Measurements from ENCODE around the gene ADGRG3. TPM values are rescaled to one million over a fixed set of nuclear protein-coding genes. Genes with fewer than 3 reads are reported as not detected.

The ADGRG3 gene
- total and polyA plus RNA-seq, 2 of the 13 experiments (the other 11 are each of a cell fraction or from before 2014, with no cell fraction given) = 2.7 to 11.8 TPM

GRCh38 chr16:57694231-57694724 lies 26.2 kb downstream of the ADGRG3 start (continued):
- TF ChIP-seq THAP8 (CRISPR knock-in tag; IDR thresholded peaks at IDR 0.05; ENCODE audit: borderline replicate concordance) (no peak), KLF16 (CRISPR knock-in tag; IDR thresholded peaks at IDR 0.05) (peak in 1 of 2 experiments; percentile 8; a peak in 1 of 4 replicates), ZC3H13 (CRISPR knock-in tag; IDR thresholded peaks at IDR 0.05) (no peak), ZNF256 (CRISPR knock-in tag; conservative IDR thresholded peaks at IDR 0.05) (no peak), PAWR (CRISPR knock-in tag; IDR thresholded peaks at IDR 0.05; ENCODE audit: borderline replicate concordance) (no peak), ZMYM3 (CRISPR knock-in tag; IDR thresholded peaks at IDR 0.05) (peak; percentile 95), MEIS2 (CRISPR knock-in tag; IDR thresholded peaks at IDR 0.05) (peak; percentile 69; the same call in 1 of the 2 replicates), ZNF749 (CRISPR knock-in tag; IDR thresholded peaks at IDR 0.05; ENCODE audit: borderline replicate concordance) (no peak), KDM3A (CRISPR knock-in tag; IDR thresholded peaks at IDR 0.05; ENCODE audit: low read depth) (0 out of 2 replicates have a peak, but pooled peaks have one; percentile 19), SNAPC5 (CRISPR knock-in tag; IDR thresholded peaks at IDR 0.05; ENCODE audit: borderline replicate concordance) (no peak), TP53 (CRISPR knock-in tag; conservative IDR thresholded peaks at IDR 0.05) (no peak), PATZ1 (CRISPR knock-in tag; IDR thresholded peaks at IDR 0.05) (peak; percentile 78), ZNF597 (CRISPR knock-in tag; IDR thresholded peaks at IDR 0.05) (no peak), ZNF513 (CRISPR knock-in tag; conservative IDR thresholded peaks at IDR 0.05) (no peak), ATF7 (IDR thresholded peaks at IDR 0.05) (no peak), ATF7 (CRISPR knock-in tag; IDR thresholded peaks at IDR 0.05) (no peak), ZBTB38 (CRISPR knock-in tag; IDR thresholded peaks at IDR 0.05) (0 out of 2 replicates have a peak, but pooled peaks have one; percentile 25), HES4 (CRISPR knock-in tag; IDR thresholded peaks at IDR 0.05; ENCODE audit: borderline replicate concordance) (no peak), CREM (IDR thresholded peaks at IDR 0.05) (peak; percentile 46; the same call in 1 of the 2 replicates), CREM (CRISPR knock-in tag; IDR thresholded peaks at IDR 0.05) (no peak), ZNF720 (CRISPR knock-in tag; IDR thresholded peaks at IDR 0.05) (no peak), RXRA (CRISPR knock-in tag; IDR thresholded peaks at IDR 0.05) (no peak), TARDBP (CRISPR knock-in tag; IDR thresholded peaks at IDR 0.05) (peak; percentile 34; the same call in 1 of the 2 replicates), ZNF282 (IDR thresholded peaks at IDR 0.05; ENCODE audit: partially characterized antibody) (no peak)

All from HepG2 (cell line).